HG02642 (cell line): ENCODE data around the gene PPCDC.

Experiments
- ATAC-seq: cut with Tn5 transposase; IDR thresholded peaks from one replicate; pipeline ENCODE4 v1.9.1; 2021; ENCODE audit warnings: mild to moderate bottlenecking; ENCODE audit not compliant: unreplicated experiment, poor library complexity

Gene PPCDC

DNA sequence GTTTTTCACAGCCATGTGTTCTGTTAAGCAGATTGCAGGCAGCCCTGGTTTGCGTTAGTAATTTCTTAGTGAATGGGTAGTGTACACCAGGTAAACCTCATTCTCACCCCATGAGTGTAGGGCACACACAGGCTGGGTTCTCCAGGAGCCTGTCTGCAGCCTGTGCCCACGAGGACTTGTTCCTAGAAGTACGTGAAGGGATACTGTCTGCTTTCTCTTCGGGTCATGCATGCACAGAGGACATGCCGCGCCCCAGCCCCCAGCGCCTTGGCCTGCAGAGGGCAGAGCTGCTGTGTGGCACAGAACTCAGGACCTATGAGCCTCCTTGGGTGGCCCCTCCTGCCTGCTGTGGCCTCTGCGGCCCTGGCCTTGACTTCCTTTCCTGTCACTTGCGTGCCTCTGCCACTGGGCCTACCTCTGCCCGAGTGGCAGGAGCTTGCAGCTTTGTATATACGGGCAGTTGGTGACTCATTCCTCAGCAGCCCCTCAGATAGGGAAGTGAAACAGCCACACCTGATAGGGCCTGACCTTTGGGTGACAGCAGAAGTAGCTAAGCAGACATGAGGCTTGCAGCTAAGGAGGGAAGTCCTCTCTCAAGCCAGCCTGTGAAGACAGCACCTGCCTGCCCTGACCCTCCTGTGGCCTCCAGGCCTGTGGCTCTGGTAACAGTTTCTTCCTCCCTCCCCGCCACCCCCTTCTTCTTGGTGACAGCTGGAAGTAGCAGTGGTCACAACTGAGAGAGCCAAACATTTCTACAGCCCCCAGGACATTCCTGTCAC lies 19.5 kb downstream of the PPCDC start:
- peak; percentile 72 for ATAC-seq

DNA sequence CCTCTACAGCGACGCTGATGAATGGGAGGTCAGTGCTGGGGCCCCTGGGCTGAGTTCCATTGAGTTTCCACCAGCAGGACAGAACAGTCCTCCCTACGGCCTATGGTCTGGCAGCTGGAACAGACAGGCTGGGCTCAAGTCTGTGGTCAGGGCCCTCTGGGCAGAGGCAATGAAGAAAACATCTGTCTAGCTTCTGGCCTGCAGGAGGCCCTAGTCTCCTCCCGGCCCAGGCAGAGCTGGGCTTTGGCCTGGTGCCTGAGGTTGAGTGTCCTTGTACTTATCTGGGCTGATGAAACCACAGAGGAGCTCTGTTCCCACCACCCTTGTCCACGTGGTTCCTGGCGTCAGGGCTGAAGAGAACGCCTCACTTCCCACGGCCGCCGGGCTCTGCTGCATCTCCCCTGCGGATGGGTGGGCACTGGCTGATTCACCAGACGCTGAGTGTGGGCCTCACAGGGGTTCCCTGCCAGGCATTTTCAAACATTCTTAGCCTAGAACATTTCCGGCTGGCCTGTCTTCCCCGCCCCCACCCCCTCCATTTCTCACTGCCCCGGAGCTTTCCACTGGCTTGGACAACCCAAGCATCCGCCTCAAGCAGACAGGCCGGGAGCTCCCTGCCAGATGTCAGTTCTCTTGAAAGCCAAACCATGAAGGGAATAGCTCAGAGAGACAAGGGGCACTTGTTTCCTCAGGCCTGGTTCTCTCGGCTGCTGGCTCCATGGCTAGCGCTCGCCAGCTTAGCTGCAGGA lies 20.3 kb downstream of the PPCDC start:
- peak; percentile 33 for ATAC-seq

DNA sequence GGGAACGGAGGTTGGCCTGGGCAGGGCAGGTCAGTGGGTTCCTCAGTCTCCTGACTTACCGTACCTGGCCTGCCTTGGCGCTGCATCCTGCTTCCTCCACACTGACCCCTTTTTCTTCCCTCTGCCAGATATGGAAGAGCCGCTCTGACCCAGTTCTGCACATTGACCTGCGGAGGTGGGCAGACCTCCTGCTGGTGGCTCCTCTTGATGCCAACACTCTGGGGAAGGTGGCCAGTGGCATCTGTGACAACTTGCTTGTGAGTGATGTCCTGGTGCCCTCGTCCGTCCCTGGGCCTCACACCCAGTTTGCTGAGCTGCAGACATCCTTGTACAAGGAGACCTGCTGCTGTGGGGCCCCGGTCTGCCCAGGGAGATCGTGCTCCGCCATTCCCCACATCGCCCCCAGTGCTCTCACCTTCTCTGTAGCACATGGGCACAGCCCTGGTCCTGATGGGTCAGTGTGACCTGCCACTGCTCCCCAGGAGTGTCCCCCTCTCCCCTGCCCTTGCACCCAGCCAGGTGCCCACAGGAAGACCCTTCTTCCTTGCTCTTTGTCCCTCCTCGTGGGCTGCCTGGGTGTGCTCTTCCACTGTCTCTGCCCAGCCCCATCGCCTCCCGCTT lies 21.0 kb downstream of the PPCDC start:
- ATAC-seq: no peak

DNA sequence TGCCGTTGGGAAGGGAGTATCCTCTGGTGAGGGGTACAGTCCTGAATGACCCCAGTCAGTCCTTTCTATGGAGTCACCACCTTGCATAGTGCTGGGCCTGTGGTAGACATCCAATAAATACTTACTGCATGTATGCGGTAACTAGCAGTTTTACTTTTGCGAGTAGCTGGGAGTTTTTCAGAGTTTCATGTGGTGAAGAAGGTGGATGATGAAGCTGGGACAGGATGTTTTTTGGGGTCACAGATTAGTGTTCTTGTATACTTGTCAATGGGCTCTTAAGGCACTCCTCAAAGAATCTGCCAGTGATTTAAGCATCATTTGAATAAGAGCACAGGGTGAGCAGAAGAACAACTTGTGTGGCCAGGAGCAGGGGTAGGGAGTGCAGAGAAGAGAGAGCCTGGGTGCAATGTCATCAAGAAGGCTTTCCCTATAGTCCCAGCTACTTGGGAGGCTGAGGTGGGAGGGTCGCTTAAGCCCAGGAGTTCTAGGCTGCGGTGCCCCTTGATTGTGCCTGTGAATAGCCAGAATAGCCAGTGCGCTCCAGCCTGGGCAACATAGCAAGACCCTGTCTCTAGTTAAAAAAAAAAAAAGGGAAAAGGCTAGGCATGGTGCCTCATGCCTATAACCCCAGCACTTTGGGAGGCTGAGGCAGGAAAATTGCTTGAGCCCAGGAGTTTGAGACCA lies 22.1 kb downstream of the PPCDC start:
- no peak for ATAC-seq

DNA sequence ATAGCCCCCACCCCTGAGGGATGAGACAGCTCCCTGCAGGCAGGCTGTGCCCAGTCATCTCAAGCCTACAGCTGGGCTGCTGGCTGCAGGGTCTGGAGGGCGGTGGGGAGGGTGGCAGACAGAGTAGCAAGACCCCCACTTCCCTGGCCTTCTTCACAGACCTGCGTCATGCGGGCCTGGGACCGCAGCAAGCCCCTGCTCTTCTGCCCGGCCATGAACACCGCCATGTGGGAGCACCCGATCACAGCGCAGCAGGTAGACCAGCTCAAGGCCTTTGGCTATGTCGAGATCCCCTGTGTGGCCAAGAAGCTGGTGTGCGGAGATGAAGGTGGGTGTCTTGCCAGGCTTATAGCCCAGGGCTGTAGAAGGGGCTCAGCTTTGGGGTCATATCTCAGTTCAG lies 25.0 kb downstream of the PPCDC start:
- ATAC-seq: no peak

DNA sequence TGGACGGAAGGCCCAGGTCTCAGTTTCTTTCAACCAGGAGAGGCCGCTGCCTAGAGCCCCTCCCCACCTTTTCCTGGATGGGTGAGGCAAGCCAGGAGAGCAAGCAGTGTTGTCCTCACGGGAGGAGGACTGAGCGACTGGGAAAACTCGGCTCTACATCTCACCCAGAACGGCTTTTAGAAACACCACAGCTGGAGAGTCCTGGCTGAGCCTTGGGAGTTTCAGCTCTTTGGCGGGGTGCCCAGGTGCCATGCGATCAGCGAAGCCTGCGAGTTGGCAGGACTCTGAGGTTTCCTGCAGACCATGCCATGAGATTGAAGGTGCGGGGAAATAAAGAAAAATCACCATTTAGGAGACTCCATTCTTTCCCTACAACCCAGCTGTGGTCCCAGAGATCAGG lies 26.0 kb downstream of the PPCDC start:
- no peak for ATAC-seq

DNA sequence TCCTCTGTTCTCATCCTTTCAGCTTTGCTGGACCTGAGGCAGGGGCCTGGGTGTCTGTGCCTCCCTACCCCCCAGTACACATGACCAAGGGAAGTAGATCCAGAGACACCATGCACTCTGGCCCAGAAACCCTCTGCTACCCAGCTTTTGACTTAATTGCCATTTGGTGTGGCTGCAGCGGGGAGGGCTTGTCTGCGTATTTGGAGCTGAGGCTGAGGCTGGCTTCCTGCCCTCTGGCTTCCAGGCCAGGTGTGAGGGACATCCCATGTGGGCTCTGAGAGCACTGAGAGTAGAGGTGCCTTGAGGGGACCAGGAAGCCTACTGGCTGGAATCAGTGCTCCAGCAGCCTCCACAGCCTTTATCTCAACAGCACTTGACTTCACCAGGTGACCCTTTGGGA lies 26.9 kb downstream of the PPCDC start:
- no peak for ATAC-seq

DNA sequence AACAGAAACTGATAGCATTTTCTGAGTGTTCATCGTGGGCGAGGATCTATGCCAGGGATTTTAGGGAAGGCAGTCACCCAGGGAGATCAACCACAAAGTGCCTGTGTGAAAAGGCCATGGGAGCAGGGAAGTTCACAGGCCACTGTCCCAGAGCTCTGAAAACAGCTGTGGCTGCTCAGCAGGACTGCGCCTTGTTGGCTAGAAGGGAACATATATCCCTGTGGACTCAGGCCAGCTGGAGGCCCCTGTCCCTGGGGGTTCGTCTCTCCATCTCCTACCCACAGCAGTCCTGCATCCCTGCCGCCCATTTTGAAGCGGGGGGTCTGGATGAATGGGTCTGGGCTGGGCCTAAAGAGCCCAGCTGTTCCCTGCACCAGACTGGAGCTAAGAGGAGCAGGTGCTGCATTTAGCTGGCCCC lies 27.8 kb downstream of the PPCDC start:
- ATAC-seq: no peak

DNA sequence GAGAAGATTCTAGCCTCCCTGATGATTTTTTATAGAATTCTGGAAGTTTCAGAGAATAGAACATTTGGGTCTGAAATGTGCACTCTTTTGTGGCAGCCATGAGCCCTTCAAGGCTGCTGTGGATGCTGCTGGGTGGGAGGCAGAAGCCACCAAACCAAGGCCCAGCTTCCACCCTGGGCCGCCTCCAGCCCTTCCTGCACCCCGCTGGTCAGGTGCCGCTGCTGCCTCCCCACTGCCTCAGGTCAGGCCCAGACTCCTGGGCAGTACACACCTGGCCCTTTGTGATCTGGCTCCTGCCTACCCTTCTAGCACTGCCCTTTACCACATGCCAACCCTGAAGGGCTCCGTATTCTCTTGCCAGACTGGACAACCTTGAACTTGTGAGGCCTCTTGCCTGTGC lies 28.3 kb downstream of the PPCDC start:
- ATAC-seq: no peak

DNA sequence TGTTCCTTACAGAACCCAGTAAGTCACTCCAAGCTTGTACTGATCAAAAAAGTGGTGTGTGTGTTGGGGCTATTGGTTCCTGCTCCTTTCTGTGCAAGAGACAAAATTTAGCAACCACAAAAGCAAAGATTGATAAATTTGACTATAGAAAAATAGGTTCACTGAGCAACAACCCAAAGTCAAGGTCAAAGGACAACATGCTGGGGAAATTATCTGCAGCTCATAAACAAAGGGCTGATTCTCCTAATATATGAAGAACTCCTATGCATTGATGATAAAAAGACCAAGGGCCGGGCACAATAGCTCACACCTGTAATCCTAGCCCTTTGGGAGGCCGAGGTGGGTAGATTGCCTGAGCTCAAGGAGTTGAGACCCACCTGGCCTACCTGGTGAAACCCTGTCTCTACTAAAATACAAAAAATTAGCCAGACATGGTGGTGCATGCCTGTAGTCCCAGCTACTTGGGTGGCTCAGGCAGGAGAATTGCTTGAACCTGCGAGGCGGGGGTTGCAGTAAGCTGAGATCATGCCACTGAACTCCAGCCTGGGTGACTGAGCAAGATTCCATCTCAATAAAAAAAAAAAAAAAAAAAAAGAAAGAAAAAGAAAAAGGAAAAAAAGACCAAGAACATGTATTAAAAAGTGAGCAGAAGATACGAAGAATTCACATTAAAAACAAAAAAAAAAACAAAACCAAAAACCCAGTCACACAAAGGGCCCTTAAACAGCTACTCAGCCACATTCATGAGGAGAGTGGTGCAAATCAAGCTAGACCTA lies 29.8 kb downstream of the PPCDC start:
- ATAC-seq: no peak

DNA sequence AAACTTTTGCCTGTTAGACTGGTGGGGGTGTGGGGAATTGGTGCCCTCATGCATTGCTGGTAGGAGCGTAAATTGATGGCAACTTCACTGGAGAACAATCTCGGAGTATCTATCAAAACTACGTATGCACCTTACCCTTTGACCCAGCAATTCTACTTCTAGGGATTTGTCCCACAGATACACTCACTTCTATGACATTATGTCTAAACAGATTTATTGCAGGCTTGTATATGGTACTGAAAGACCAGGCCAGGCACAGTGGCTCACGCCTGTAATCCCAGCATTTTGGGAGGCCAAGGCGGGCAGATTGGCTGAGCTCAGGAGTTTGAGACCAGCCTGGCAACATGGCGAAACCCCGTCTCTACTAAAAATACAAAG lies 30.3 kb downstream of the PPCDC start:
- ATAC-seq: no peak

DNA sequence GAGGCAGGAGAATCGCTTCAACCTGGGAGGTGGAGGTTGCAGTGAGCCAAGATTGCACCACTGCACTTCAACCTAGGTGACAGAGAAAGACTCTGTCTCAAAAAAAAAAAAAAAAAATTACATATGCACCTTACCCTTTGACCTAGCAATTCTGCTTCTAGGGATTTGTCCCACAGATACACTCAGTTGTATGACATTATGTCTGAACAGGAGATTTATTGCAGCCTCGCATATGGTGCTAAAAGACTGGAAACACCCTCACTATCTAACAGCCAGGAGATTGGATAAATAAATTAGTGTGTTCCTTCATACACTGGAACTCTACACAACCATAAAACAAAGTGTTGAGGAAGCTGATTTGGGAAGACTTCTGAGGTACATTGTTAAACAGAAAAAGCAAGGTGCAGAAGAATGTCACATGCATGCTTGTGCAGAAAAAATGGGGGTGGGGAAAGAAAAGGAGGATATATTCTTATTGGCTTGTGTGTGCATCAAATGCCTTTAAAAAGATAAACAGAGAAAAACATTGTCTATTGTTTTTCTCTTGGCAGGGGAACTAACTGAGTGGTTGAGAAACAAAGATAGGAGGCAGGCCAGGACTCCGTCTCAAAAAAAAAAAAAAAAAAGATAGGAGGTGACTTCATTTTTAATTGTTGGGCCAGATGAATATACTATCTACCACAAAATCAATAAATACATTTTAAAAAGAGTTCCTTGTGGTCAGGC lies 30.9 kb downstream of the PPCDC start:
- ATAC-seq: no peak

DNA sequence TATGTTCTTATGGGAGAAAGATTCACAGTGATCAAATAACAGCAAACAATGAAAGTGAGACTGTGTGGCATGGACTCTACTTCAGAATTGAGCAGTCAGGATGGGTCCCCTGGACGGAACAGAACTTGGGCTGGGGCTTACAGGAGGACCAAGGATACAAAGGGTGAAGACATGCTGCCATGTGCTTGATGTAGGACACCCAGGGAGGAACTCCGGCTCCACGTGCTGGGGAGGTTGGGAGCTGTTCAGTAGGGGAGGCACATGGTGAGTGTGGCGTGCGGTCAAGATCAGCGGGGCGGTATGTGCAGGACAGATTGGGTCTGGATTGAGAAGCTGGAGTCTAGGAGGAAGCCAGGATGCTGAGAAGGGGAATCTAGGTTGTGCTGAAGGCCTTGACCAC lies 32.6 kb downstream of the PPCDC start:
- ATAC-seq: no peak

DNA sequence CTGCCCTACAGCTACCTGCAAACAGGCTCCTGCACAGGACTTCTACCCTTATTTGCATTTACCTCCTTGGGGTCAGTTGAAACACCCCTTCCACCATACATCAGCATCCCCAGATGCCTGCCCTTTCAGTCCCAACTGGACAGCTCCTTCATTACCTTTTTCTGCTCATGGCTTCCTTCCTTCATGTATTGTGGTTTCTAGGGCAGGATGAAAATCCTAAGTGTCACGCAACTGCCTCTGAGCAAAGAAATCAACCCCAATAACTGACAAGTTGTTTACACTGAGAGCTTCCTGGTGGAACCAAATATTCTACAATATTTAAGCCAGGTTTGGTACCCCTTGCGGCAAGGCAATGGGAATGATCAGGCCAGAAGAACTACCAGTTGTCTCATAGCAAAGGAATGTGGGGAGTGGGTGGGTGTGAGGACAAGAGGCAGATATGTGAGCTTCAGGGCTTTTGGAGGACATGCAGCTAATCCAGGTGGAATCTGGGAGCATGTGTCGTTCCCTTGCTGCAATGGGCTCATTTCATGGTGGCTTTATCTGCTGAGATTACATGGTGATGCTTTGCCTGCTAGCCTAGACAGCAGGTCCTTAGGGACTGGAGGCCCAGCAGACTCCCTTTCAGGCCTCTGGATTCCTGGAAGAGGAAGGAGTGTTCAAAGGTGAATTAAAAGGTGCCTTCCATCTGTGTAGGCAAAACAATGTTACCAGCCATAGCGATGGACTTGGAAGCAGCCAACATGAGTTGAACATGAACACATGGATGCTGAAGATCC lies 34.9 kb downstream of the PPCDC start:
- ATAC-seq: no peak

DNA sequence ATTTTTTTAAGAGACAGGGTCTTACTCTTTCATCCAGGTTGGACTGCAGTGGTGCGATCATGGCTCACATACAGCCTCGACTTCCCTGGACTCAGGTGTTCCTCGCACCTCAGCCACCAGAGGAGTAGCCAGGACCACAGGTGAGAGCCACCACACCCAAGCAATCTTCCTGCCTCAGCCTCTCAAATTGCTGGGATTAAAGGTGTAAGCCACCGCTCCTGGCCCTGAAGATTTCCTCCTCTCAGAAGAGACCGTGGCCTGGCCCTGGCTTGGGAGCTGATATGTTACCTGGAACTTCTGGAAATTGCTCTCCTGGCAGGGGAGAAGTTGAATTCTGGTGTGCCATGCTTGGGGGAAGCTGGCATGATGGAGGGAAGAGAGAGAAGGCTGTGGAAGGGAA lies 36.2 kb downstream of the PPCDC start:
- no peak for ATAC-seq

DNA sequence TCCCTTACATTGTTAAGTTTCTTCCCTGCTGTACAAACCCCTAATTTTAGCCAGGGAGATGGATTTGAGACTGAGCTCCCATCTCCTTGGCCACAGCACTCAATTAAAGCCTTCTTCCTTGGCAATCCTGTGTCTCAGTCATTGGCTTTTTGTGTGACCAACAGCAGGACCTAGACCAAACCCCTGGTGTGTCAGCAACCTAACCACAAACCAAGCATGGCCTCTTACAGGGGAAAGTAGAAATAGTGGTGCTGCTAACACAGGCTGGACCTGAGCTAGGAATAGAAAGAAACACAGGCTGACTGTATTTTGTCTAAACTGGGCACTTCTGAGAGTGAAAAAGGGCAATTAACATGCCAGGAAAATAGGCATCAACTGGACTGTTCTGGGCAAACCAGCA lies 37.9 kb downstream of the PPCDC start:
- peak; percentile 61 for ATAC-seq

DNA sequence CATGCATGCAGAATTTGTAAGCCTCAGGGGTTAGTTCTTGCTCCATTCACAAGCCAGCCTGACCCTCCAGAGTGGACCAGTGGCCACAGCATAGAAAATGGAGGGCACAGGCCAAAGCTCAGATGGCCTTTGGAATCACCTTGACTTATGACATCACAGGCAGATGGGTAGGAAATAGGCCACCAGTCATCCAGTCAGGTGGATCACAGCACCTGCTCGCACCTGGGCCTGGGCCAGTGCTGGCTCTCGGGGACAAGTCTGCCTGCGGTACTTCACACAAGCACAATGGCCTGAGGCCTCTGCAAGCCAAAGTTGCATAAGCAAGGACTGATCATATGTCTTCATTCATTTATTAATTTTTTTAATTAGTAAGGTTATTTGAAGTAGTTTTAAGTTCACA lies 39.3 kb downstream of the PPCDC start:
- ATAC-seq: no peak

DNA sequence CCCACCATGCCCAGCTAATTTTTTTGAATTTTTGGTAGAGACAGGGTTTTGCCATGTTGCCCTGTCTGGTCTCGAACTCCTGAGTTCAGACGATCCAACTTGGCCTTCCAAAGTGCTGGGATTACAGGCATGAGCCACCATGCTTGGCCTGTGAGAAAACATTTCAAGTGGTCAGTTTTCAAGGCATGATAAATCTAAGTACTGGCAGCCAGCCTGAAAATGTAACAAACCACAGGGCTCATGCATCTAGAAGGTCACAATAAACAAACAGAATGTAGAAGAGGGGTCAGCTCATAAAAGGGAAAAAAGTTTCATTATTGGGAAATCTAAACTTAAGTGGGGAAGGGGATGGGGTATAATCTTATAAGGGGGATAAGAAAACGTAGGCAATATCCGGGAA lies 39.9 kb downstream of the PPCDC start:
- no peak for ATAC-seq

DNA sequence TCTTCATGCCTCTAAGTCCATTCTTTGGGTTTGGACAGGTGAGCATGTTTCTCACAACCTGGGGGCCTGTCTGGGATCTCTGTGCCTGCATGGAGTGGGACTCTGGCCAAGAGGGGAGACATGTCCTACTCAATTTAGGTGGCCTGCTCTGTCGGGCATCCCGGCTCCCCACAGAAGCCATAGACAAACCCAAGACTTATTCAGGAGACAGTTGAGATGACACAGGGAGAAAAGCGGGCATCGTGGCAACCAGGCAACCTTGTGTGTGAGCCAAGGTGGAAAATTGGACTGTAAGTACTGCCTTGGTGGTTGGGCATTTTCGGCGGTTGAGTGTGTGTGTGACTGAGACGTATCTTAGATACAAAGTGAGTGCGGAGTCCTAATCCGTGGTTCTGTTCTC lies 40.5 kb downstream of the PPCDC start:
- ATAC-seq: no peak
